Transverse colon (tissue), 4 donors: ENCODE results near the gene IFT172. TPM values are rescaled to one million over a fixed set of nuclear protein-coding genes. Genes with fewer than 3 reads are reported as not detected.

Experiments used
- DNase-seq: peaks from one replicate; pipeline ENCODE4 v3.0.0-alpha.2; 2019
- H3K27ac ChIP-seq, 4 donors: fragments of 200-600 bp; sonication (generic); 2 replicates each; pipeline ENCODE4 v1.5.1; 2016 to 2018; ENCODE audit warnings: inconsistent platforms in 4 of 4
- H3K27me3 ChIP-seq: fragments of 200-600 bp; sonication (generic); 2 replicates; pipeline ENCODE4 v1.5.1; 2017; ENCODE audit warnings: inconsistent platforms
- H3K36me3 ChIP-seq, 4 donors: fragments of 200-600 bp; sonication (generic); 2 replicates each; pipeline ENCODE4 v1.5.1; 2017 to 2019; ENCODE audit warnings: inconsistent platforms in 4 of 4
- H3K4me1 ChIP-seq, 4 donors: fragments of 200-600 bp; sonication (generic); 2 replicates each; pipeline ENCODE4 v1.5.1; 2017 to 2020; ENCODE audit warnings: inconsistent platforms in 4 of 4
- H3K4me3 ChIP-seq, 4 donors: fragments of 200-600 bp; sonication (generic); 1 replicate in 1 of 4; 2 replicates in 3 of 4; pipeline versions ENCODE4 v1.5.1 to v1.6.1; 2017 to 2019; ENCODE audit warnings: inconsistent platforms in 4 of 4
- H3K9me3 ChIP-seq, 2 donors: fragments of 200-600 bp; sonication (generic); 2 replicates each; pipeline ENCODE4 v1.5.1; 2017 to 2019; ENCODE audit warnings: inconsistent platforms in 2 of 2
- CTCF ChIP-seq, 5 experiments: fragments of 200-600 bp in 3 of 5; fragments of 450-650 bp in 2 of 5; sonication (generic) in 3 of 5; IDR thresholded peaks; 1 replicate in 2 of 5; 2 replicates in 3 of 5; pipeline ENCODE4 v1.5.1; 2016 to 2017; ENCODE audit warnings: antibody characterized with exemption in 5 of 5, inconsistent platforms in 3 of 5, mild to moderate bottlenecking in 2 of 5, moderate library complexity in 1 of 5
- EP300 ChIP-seq: sonication (generic); formaldehyde crosslinking; IDR thresholded peaks from one replicate; pipeline ENCODE4 v1.6.1; 2017; ENCODE audit warnings: antibody characterized with exemption, low read depth
- POLR2A ChIP-seq: fragments of 450-650 bp; IDR thresholded peaks from one replicate; pipeline ENCODE4 v1.6.1; 2016; ENCODE audit warnings: antibody characterized with exemption, mild to moderate bottlenecking, moderate library complexity
- POLR2AphosphoS5 ChIP-seq, 3 donors: sonication (generic); formaldehyde crosslinking; IDR thresholded peaks; one replicate each; pipeline ENCODE4 v1.6.1; 2016; ENCODE audit warnings: antibody characterized with exemption in 3 of 3
- WGBS, 2 donors: methylation state at CpG; one replicate each; pipeline ENCODE4 v1.1.5; 2018; ENCODE audit warnings: low coverage in 1 of 2; 5-methylcytosine and 5-hydroxymethylcytosine counted together
- in situ Hi-C, 4 donors: fragments of 200-750 bp; cut with MboI; loops; one replicate each; pipeline versions ENCODE4 v1.15.0 to v1.15.1; 2017; ENCODE audit warnings: low sequenced_read_pairs in 3 of 4, low pct_ligation_motif_present in 1 of 4, low pct_unique_long_range_greater_than_20kb in 1 of 4
- intact Hi-C: fragments of 100-400 bp; cut with DNase I; formaldehyde crosslinking; loops from one replicate; pipeline ENCODE4 v1.15.1; 2023; ENCODE audit warnings: low total_unique reads
- total RNA-seq, 4 donors: library from RNA; depleted of rRNA; stranded (reverse); fragments of >200 nt; gene quantifications; one replicate each; pipeline ENCODE4 v1.1.0, GENCODE V29; 2016

Gene IFT172
- total RNA-seq, 4 donors from 2014 or later: 14.5 to 113 (median 43.5) TPM

- WGBS, 2 donors: 67 to 84% methylated on average over 4 of the region's 4 CpGs
- Histone ChIP-seq H3K4me3 (no peak overlapping the region), H3K27ac (no peak overlapping the region), H3K36me3 (no peaks in the 10 kb centered on the region), H3K9me3 (no peaks in the 10 kb centered on the region), H3K27me3 (no peaks in the 10 kb centered on the region), H3K4me1 (no peaks in the 10 kb centered on the region)
- DNase-seq: no peak
- TF ChIP-seq POLR2A: no peak
- TF ChIP-seq CTCF (IDR thresholded peaks at IDR 0.05): no peak
- TF ChIP-seq EP300: no peak
- no peak for TF ChIP-seq POLR2AphosphoS5 (IDR thresholded peaks at IDR 0.05)
- in situ Hi-C loops: no loop called here
- intact Hi-C loops: loop anchor here (1.0 kb wide), 1 partner anchor 22 kb away; no protein-coding TSS in a partner anchor
Observed at GRCh38 chr2:27421660-27422250, 67.8 kb downstream of the IFT172 start.

DNA sequence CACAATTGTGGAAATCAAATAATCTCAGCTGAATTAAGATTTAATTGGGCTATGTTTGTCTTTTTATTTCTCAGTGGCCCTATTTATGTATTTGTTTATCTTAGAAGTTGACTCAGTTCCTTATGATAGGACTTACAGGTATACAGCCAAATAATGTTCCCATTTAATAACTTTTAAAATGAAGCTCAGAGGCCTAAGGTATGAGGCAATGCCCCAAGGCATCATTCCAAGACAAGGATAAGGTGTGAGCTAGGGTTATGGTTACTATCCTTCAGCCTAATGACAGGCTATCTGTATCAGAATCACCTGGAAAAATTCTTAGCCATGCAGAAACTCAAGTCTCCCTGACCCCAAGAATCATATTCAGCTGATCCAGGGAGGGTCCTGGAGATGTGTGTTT lies 68.5 kb downstream of the IFT172 start:
- intact Hi-C loops: no loop called here

GRCh38 chr2:27416151-27416550 lies 73.4 kb downstream of the IFT172 start:
- no peak overlapping the region for H3K4me3 ChIP-seq
- H3K36me3 ChIP-seq: no peaks in the 10 kb centered on the region
- no peak overlapping the region for H3K27ac ChIP-seq
- WGBS, 2 donors: 92 to 100% methylated on average over 2 to 6 of the region's 6 CpGs
- H3K9me3 ChIP-seq: no peaks in the 10 kb centered on the region
- no peaks in the 10 kb centered on the region for H3K4me1 ChIP-seq
- intact Hi-C loops: no loop called here
- in situ Hi-C loops: no loop called here
- no peaks in the 10 kb centered on the region for H3K27me3 ChIP-seq
- TF ChIP-seq POLR2AphosphoS5 (IDR thresholded peaks at IDR 0.05) (no peak), POLR2A (no peak)
- no peak for DNase-seq

More for the DNA sequence above, 68.5 kb downstream of the IFT172 start:
- H3K4me1 ChIP-seq: no peaks in the 10 kb centered on the region
- H3K9me3 ChIP-seq: no peaks in the 10 kb centered on the region
- H3K27ac ChIP-seq: no peak overlapping the region
- H3K36me3 ChIP-seq: no peaks in the 10 kb centered on the region
- no peak overlapping the region for H3K4me3 ChIP-seq
- in situ Hi-C loops: no loop called here
- no peak for TF ChIP-seq POLR2A
- no peak for TF ChIP-seq EP300
- no peak for TF ChIP-seq POLR2AphosphoS5 (IDR thresholded peaks at IDR 0.05)
- no peak for TF ChIP-seq CTCF (IDR thresholded peaks at IDR 0.05)
- no peak for DNase-seq
- no peaks in the 10 kb centered on the region for H3K27me3 ChIP-seq

- no peak overlapping the region for H3K27ac ChIP-seq
- peaks cover 8 to 19% (median 18%) of the 10 kb centered on the region in 4 donors for H3K4me1 ChIP-seq
- no peak overlapping the region for H3K4me3 ChIP-seq
- DNase-seq: no peak
- intact Hi-C loops (no loop called here), in situ Hi-C loops (no loop called here)
- H3K9me3 ChIP-seq: no peaks in the 10 kb centered on the region
- H3K27me3 ChIP-seq: no peaks in the 10 kb centered on the region
- no peaks in the 10 kb centered on the region for H3K36me3 ChIP-seq
- TF ChIP-seq CTCF (IDR thresholded peaks at IDR 0.05): no peak
- no peak for TF ChIP-seq POLR2A
- no peak for TF ChIP-seq POLR2AphosphoS5 (IDR thresholded peaks at IDR 0.05)
- no peak for TF ChIP-seq EP300
- 78 to 85% methylated on average over 9 of the region's 9 CpGs for WGBS, 2 donors
Observed at GRCh38 chr2:27412419-27413152, 77.0 kb downstream of the IFT172 start.
